ENCODE data around the gene WASF3. TPM values are rescaled to one million over a fixed set of nuclear protein-coding genes. Genes with fewer than 3 reads are reported as not detected.

The WASF3 gene
- polyA plus RNA-seq, 3 donors: not detected

GRCh38 chr13:26549713-26550112, 7.8 kb upstream of the WASF3 start:
- Histone ChIP-seq H3K4me3 (replicated peaks in 1 of 3; ENCODE audit: low read depth in 2 of 3, low read length in 3 of 3) (no peak overlapping the region), H2AFZ (ENCODE audit: insufficient read depth, low read depth, low read length, poor library complexity, severe bottlenecking) (no peak overlapping the region), H3K36me3 (replicated peaks in 1 of 2; ENCODE audit: control insufficient read depth in 1 of 2, insufficient read depth in 2 of 2, low read length in 2 of 2) (no peaks in the 10 kb centered on the region), H3K4me2 (replicated peaks; ENCODE audit: extremely low read depth, low read length, poor library complexity, severe bottlenecking) (no peak overlapping the region), H3K4me1 (ENCODE audit: control insufficient read depth in 1 of 2, insufficient read depth in 2 of 2, low read length in 2 of 2) (no peaks in the 10 kb centered on the region), H3K9me3 (replicated peaks in 1 of 2; ENCODE audit: control insufficient read depth in 1 of 2, insufficient read depth in 1 of 2, low read length in 2 of 2) (no peaks in the 10 kb centered on the region), H3K9ac (ENCODE audit: insufficient read depth, low read length, poor library complexity, severe bottlenecking) (no peak overlapping the region), H3K79me2 (ENCODE audit: insufficient read depth, low read length) (no peaks in the 10 kb centered on the region), H3K27me3 (ENCODE audit: control insufficient read depth in 2 of 2, insufficient read depth in 2 of 2, low read length in 2 of 2) (peaks cover 0 to 3% of the 10 kb centered on the region in 2 donors), H4K20me1 (ENCODE audit: insufficient read depth, low read length) (no peaks in the 10 kb centered on the region), H3K27ac (ENCODE audit: low read depth in 1 of 2, low read length in 2 of 2) (no peak overlapping the region)
- Mint-ChIP-seq H3K27ac (no peak overlapping the region), H3K9me3 (peaks cover 0 to 5% (median 2%) of the 10 kb centered on the region in 7 donors), H3K4me3 (no peak overlapping the region), H3K36me3 (no peaks in the 10 kb centered on the region), H3K4me1 (no peaks in the 10 kb centered on the region), H3K27me3 (ENCODE audit: low read depth in 3 of 3) (peaks cover 3 to 12% (median 4%) of the 10 kb centered on the region in 3 donors)
- intact Hi-C loops (cut with micrococcal nuclease): no loop called here
- no peak for TF ChIP-seq CTCF (IDR thresholded peaks at IDR 0.05)
- WGBS (ENCODE audit: insufficient coverage): no CpG with 5 or more reads among the region's 1 CpG
- no peak for DNase-seq

- H3K27me3 ChIP-seq (ENCODE audit: control insufficient read depth in 2 of 2, insufficient read depth in 2 of 2, low read length in 2 of 2): peaks cover 12 to 14% of the 10 kb centered on the region in 2 donors
- peaks cover 0 to 13% (median 5%) of the 10 kb centered on the region in 7 donors for H3K9me3 Mint-ChIP-seq
- H3K4me1 Mint-ChIP-seq: no peaks in the 10 kb centered on the region
Observed at GRCh38 chr13:26551255-26551860, 6.1 kb upstream of the WASF3 start.

More at GRCh38 chr13:26551255-26551860, 6.1 kb upstream of the WASF3 start:
- 87% methylated on average over 3 of the region's 6 CpGs for WGBS (ENCODE audit: insufficient coverage)
- Histone ChIP-seq H3K4me2 (replicated peaks; ENCODE audit: extremely low read depth, low read length, poor library complexity, severe bottlenecking) (no peak overlapping the region), H4K20me1 (ENCODE audit: insufficient read depth, low read length) (no peaks in the 10 kb centered on the region), H3K4me1 (ENCODE audit: control insufficient read depth in 1 of 2, insufficient read depth in 2 of 2, low read length in 2 of 2) (no peaks in the 10 kb centered on the region), H3K9me3 (replicated peaks in 1 of 2; ENCODE audit: control insufficient read depth in 1 of 2, insufficient read depth in 1 of 2, low read length in 2 of 2) (peaks cover 0 to 6% of the 10 kb centered on the region in 2 donors), H3K79me2 (ENCODE audit: insufficient read depth, low read length) (no peaks in the 10 kb centered on the region), H3K4me3 (replicated peaks in 1 of 3; ENCODE audit: low read depth in 2 of 3, low read length in 3 of 3) (no peak overlapping the region), H2AFZ (ENCODE audit: insufficient read depth, low read depth, low read length, poor library complexity, severe bottlenecking) (no peak overlapping the region), H3K27ac (ENCODE audit: low read depth in 1 of 2, low read length in 2 of 2) (no peak overlapping the region), H3K36me3 (replicated peaks in 1 of 2; ENCODE audit: control insufficient read depth in 1 of 2, insufficient read depth in 2 of 2, low read length in 2 of 2) (no peaks in the 10 kb centered on the region), H3K9ac (ENCODE audit: insufficient read depth, low read length, poor library complexity, severe bottlenecking) (no peak overlapping the region)
- no peak for DNase-seq
- Mint-ChIP-seq H3K27ac (no peak overlapping the region), H3K4me3 (no peak overlapping the region), H3K27me3 (ENCODE audit: low read depth in 3 of 3) (peaks cover 6 to 21% (median 17%) of the 10 kb centered on the region in 3 donors), H3K36me3 (no peaks in the 10 kb centered on the region)
- intact Hi-C loops (cut with micrococcal nuclease): no loop called here
- no peak for TF ChIP-seq CTCF (IDR thresholded peaks at IDR 0.05)

Measured in CD14-positive monocyte (primary cell).